ENCODE measurements around the gene MTPN. TPM values are rescaled to one million over a fixed set of nuclear protein-coding genes. Genes with fewer than 3 reads are reported as not detected.

MTPN gene
- total RNA-seq, 1 donor from 2014 or later = 87.2 TPM

- no peak for DNase-seq (ENCODE audit: low spot score)
These were observed 19.5 kb downstream of the MTPN start for GRCh38 chr7:135957627-135958026.

- DNase-seq (ENCODE audit: low spot score) = no peak
These were observed 20.8 kb downstream of the MTPN start for GRCh38 chr7:135956393-135956792.

- no peak for DNase-seq (ENCODE audit: low spot score)
These were observed 26.2 kb downstream of the MTPN start for GRCh38 chr7:135950972-135951371.

GRCh38 chr7:135950429-135950828 is 26.7 kb downstream of the MTPN start:
- no peak for DNase-seq (ENCODE audit: low spot score)

- no peak for DNase-seq (ENCODE audit: low spot score)
These were observed 30.7 kb downstream of the MTPN start for GRCh38 chr7:135946289-135947055.

- DNase-seq (ENCODE audit: low spot score) = no peak
These were observed 32.4 kb downstream of the MTPN start for GRCh38 chr7:135944753-135945152.

- peak; percentile 19 for DNase-seq (ENCODE audit: low spot score)
These were observed 33.9 kb downstream of the MTPN start for GRCh38 chr7:135943134-135943879.

GRCh38 chr7:135942614-135943013 is 34.5 kb downstream of the MTPN start:
- DNase-seq (ENCODE audit: low spot score) = no peak

GRCh38 chr7:135940077-135941075 is 36.8 kb downstream of the MTPN start:
- DNase-seq (ENCODE audit: low spot score) = no peak

GRCh38 chr7:135939261-135939812 is 37.8 kb downstream of the MTPN start:
- DNase-seq (ENCODE audit: low spot score) = no peak

- DNase-seq (ENCODE audit: low spot score) = no peak
These were observed 38.6 kb downstream of the MTPN start for GRCh38 chr7:135938563-135938962.

- DNase-seq (ENCODE audit: low spot score) = no peak
These were observed 39.1 kb downstream of the MTPN start for GRCh38 chr7:135938086-135938485.

GRCh38 chr7:135936497-135937217 is 40.5 kb downstream of the MTPN start:
- peak; percentile 39 for DNase-seq (ENCODE audit: low spot score)

- DNase-seq (ENCODE audit: low spot score) = no peak
These were observed 42.5 kb downstream of the MTPN start for GRCh38 chr7:135934651-135935050.

GRCh38 chr7:135933509-135934188 is 43.5 kb downstream of the MTPN start:
- DNase-seq (ENCODE audit: low spot score) = no peak

GRCh38 chr7:135932131-135932530 is 45.0 kb downstream of the MTPN start:
- no peak for DNase-seq (ENCODE audit: low spot score)

GRCh38 chr7:135930565-135931461 is 46.3 kb downstream of the MTPN start:
- peak; percentile 82 for DNase-seq (ENCODE audit: low spot score)

- peak; percentile 22 for DNase-seq (ENCODE audit: low spot score)
These were observed 47.4 kb downstream of the MTPN start for GRCh38 chr7:135929722-135930141.

- peak; percentile 39 for DNase-seq (ENCODE audit: low spot score)
These were observed 47.9 kb downstream of the MTPN start for GRCh38 chr7:135929249-135929648.

Data from umbilical cord (tissue), 2 donors.